HG02623 (cell line): ENCODE results near the gene C1QTNF1.
"Not testable (repeated sequence)": the region's sequence is repeated elsewhere in the genome, so short reads cannot be mapped to it uniquely, and the experiment has no call there.

Source experiments
- ATAC-seq: cut with Tn5 transposase; IDR thresholded peaks from one replicate; pipeline ENCODE4 v1.9.1; 2021; ENCODE audit warnings: moderate library complexity; ENCODE audit not compliant: unreplicated experiment

Gene C1QTNF1

DNA sequence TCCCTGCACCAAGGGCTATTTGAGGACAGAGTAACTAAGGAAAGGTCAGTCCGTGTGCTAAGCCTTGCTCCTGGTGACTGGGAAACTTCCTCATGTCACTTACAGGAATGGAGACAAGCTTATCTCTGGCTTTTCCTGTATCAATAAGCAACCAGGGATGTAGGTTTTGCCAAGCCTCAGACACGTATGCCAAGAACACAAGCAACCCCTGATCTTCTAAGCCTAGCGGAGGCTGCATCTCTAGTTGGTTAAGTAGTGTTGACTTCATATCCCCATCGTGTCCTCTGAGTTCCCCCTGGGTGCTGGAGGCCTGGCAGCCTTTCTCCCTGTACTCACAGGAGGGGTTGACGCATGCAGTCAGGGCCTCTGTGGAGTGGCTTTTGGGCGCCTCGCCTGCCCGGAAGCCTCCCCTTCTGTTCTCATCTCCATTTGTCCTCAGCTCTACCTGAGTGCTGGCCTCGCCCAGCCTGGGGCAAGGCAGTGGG is 1.4 kb upstream of the C1QTNF1 start:
- ATAC-seq: no peak

- no peak for ATAC-seq
Measured at GRCh38 chr17:79023180-79023705, 726 bp upstream of the C1QTNF1 start.

DNA sequence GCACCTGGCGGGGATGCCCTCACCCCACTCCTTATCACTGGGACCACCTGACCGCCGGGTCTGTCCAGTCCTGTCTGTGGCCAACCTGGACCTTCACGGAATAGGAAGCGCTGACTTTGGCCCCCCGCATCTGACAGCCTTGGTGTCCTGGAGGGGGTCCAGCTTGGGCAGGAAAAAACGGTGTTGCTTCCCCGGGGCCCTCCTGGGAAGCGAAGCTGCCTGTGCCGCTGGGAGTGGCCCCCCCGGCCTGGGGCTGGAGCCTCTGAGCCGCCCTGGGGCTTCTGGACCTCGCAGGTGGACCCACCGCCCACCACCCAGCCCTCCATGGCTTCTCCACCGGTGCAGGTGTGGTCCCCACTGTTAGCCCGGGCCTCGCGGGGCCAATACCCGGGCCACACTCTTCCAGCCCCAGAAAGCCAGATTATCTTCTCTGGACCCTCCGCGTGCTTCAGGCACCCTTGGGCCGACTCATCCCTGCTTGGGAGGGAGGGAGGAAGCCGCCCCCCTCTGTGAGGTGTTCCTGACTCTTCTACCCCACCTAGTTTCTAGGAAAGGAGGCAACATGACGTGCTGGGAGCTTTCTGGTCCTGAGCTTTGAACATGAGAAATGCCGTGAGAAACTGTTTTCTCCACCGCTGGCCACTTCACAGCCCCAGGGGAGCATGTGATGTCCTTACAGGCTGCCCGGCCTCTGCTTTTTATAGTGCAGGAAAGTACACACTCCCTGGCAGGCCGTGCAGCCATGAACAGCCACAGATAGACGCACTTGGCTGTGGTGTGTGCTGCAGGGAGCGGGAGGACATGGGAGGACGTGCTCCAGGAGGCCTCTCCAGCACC is 1.1 kb downstream of the C1QTNF1 start:
- ATAC-seq: no peak

DNA sequence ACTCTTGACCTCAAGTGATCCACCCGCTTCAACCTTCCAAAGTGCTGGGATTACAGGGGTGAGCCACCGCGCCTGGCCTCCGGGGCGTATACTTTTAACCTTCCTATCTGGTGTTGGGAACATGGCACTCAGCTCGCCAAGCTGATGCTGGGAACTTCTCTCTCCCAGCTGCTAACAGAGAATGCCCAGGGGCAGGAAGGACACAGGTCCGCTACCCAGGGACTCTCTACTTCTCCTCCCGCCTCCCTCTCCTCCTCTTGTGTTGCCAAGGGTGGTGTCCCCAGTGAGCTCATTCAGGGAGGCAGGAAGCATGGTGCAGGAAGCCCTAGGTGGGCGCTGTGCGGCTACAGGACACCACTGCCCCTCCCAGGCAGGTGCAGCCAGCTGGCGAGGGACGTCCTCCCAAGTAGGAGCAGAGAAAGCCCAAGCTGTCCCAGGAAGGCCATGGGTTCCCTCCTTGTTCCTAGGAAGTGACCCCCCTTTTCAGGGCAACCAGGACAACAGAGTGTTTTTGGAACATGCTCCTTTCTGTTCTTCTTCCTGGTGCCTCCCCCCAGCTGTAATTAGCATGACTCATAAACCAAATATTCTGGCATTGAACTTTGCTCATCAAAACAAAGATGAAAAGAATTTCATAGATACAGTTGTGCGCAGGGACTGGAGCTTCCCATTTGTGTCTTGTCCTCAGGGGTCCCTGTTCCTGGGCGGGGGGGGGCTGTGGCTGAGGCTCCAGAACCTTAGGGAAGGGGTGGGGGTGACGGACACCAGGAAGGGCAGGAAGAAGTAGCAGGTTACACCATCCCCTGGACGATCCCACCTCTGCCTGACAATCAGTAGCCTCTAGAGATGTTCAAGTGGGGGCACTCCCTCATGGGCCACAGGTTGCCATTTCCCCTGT is 2.7 kb downstream of the C1QTNF1 start:
- ATAC-seq: no peak

DNA sequence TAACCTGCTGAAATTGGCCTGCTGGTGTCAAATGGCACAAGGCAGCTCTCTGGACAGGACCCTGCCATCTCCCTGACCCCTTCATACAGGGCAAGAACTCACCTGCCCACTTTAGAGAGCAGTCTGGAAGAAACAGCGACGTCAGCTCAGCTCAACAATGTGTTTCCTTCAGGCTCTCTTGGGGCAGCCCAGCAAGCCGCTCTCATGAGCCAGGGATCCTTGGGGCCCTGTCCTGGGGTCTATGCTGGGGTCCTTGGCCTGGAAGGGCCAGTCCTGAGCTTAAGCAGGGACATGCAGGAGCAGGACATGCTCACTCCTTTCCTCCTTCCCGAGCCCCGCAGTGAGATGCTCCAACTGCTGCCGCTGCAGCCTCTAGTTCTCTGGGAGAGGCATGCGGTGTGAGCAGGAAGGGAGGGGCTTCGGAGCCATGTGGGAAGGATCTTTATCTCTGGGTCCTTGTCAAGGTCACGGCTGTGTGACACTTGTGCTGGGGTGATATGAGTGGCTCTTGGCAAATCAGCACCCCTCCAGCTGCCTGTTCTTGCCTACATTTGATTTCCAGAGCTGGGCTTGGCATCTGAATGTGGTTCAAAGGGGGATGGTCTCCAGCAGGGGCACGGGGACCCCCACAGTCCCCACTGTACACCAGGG is 3.4 kb downstream of the C1QTNF1 start:
- ATAC-seq: no peak

GRCh38 chr17:79027925-79028491 is 4.0 kb downstream of the C1QTNF1 start:
- ATAC-seq: no peak

DNA sequence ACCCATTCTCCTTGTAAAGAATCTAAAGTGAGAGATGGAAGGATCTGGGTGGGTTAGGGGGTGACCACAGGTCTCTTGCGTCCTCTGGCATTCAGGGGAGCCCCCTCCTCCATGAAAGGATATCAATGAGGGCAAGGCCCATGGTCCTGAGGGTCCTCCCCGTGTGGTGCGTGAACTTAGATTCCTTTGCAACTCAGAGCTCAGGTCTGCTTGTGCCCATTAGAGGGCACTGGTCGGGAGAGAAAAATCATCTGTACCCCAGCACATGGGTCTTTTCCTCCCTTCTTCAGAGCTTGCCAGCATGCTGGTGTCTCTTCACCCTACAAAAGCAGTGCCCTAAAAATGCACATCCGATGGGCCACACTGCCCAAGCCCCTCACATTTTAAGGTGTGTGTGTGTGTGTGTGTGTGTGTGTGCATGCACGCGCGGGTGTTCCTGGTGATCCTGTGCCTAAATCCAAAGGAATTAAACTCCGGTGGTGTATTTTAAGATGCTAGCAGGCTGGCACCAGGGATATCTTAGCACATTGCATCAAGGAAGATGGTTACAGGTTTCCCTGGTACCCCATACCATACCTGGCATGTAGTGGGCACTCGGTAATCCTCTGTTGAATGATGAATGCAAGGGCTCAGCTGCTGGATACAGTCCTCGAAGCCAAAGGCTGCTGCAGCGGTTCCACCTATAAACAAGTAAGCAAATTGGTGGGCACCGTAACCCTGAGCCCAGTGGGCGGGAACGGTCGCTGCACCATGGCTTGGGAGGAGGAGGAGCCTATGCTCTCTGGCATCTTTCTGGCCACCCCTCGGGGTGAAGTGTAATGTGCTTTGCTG is 4.7 kb downstream of the C1QTNF1 start:
- no peak for ATAC-seq

DNA sequence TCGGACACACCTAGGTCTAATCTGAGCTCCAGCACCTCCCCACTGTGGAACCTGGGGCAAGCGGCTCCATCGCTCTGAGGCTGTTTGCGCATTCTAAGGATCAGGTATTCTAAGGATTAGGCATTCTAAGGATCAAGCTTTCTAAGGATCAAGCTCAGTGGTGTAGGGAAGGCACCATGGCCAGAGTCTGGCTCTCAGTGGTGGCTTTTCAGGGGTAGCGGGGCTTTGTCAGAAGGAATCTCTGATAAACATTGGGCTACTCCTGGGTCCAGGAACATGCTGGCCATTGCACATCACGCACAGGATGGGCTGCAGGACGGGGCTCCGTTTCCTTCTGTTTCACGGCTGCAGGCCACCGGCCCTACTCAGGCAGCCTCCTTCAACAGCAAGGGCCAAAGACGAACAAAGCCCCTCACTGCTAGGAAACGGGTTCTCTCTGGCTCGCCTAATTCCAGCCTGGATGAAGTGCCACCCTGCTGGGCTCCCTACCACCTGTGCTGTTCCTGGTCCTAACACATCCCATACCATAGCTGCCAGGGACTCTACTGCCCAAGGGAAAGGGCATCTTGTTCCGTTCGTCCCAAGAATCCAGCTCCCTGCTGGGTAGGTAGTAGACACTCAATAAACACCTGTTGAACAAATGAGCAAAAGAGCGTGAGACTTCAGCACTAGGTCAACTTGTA is 5.5 kb downstream of the C1QTNF1 start:
- no peak for ATAC-seq

DNA sequence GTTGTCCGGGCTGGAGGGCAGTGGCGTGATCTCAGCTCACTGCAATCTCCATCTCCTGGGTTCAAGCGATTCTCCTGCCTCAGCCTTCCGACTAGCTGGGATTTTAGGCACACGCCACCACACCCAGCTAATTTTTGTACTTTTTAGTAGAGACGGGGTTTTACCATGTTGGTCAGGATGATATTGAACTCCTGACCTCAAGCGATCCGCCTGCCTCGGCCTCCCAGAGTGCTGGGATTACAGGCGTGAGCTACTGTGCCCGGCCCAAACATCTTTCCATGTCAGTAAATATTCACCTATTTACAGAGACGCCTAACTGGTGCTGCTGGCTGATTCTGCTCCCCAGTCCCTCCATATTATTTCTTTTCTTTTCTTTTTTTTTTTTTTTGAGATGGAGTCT is 6.7 kb downstream of the C1QTNF1 start:
- ATAC-seq: not testable (repeated sequence)

- ATAC-seq: no peak
Measured at GRCh38 chr17:79031996-79032875, 8.3 kb downstream of the C1QTNF1 start.

GRCh38 chr17:79033046-79033616 is 9.2 kb downstream of the C1QTNF1 start:
- no peak for ATAC-seq

GRCh38 chr17:79033741-79034501 is 10.0 kb downstream of the C1QTNF1 start:
- ATAC-seq: no peak

- no peak for ATAC-seq
Measured at GRCh38 chr17:79034931-79035485, 11.0 kb downstream of the C1QTNF1 start.

GRCh38 chr17:79035686-79036085 is 11.7 kb downstream of the C1QTNF1 start:
- no peak for ATAC-seq

GRCh38 chr17:79036181-79036580 is 12.2 kb downstream of the C1QTNF1 start:
- no peak for ATAC-seq

DNA sequence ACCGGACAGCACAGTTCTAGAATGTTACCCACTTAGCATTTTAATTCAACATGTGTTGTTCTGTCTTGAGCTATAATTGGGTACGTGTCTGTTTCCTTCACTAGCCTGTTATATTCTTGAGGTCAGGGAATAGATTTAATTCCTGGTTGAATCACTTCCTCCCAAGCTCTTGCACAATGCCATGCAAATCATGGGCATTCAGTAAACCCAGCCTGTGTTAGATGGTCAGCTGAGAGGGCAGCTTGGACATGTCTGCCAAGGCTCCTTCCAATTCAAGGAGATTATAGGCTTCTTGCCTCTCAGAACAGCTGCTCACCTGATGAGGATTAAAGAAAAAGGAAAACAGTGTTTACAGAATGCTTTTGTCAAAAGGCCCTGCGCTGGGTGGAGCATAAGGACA is 12.6 kb downstream of the C1QTNF1 start:
- ATAC-seq: no peak
